ENCODE results near the gene TOM1.

DNA sequence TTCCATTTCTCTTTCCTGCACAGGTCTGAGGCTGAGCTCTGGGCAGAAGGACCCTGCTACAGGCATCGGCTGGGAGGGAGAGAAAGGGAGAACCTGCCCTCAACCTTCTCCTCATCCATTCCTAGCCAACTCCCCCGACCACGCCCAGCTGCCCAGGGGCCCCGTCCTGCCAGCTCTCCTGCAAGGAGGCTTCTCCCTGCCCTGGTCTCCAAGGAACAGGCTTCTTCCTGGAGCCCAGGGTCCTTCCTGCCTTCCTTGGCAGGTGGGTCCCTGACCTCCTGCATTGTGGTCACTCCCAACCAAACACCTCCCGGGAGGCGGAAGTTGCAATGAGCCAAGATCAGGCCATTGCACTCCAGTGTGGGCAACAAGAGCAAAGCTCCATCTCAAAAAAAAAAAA, 68.7 kb downstream of the TOM1 start:
- TF ChIP-seq, protein P1, sequence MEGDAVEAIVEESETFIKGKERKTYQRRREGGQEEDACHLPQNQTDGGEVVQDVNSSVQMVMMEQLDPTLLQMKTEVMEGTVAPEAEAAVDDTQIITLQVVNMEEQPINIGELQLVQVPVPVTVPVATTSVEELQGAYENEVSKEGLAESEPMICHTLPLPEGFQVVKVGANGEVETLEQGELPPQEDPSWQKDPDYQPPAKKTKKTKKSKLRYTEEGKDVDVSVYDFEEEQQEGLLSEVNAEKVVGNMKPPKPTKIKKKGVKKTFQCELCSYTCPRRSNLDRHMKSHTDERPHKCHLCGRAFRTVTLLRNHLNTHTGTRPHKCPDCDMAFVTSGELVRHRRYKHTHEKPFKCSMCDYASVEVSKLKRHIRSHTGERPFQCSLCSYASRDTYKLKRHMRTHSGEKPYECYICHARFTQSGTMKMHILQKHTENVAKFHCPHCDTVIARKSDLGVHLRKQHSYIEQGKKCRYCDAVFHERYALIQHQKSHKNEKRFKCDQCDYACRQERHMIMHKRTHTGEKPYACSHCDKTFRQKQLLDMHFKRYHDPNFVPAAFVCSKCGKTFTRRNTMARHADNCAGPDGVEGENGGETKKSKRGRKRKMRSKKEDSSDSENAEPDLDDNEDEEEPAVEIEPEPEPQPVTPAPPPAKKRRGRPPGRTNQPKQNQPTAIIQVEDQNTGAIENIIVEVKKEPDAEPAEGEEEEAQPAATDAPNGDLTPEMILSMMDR (IDR thresholded peaks at IDR 0.05) = no peak
- TF ChIP-seq POLR2A (IDR thresholded peaks at IDR 0.05) = no peak
